Endothelial cell of umbilical vein (primary cell): ENCODE measurements around the gene TMEM108. TPM values are rescaled to one million over a fixed set of nuclear protein-coding genes. Genes with fewer than 3 reads are reported as not detected.

Experiments
- BruUV-seq: library from RNA; stranded (reverse); fragments of 400-500 nt; replicated peaks from 2 replicates; lab custom pipeline; 2021; lab: Mats Ljungman, UMichigan
- CTCF ChIA-PET: fragments of 300-600, 350-600 bp; sonication (Branson Sonifier 250); formaldehyde crosslinking; loops from one replicate; lab custom pipeline; 2021; ENCODE audit warnings: antibody characterized with exemption, inconsistent platforms; lab: Charles Lee
- POLR2A ChIA-PET: fragments of 300-600, 350-600 bp; sonication (Branson Sonifier 250); formaldehyde crosslinking; loops from one replicate; lab custom pipeline; 2021; ENCODE audit warnings: antibody characterized with exemption, inconsistent platforms; lab: Charles Lee
- DNase-seq: peaks from one replicate; pipeline ENCODE4 v3.0.0-alpha.2; 2011; ENCODE audit warnings: low read depth, low spot score
- FAIRE-seq: peaks from 2 replicates; lab custom pipeline; 2011; peaks lifted over from hg19 to GRCh38; lab: Jason Lieb, UNC
- H2AFZ ChIP-seq: 2 replicates; pipeline ENCODE4 v1.6.0; 2012; ENCODE audit warnings: low read depth, low read length, control low read depth, inconsistent platforms
- H3K27ac ChIP-seq: 2 replicates; pipeline ENCODE4 v1.5.1; 2011; ENCODE audit warnings: low read depth, mild to moderate bottlenecking, control low read depth, low read length, moderate library complexity; ENCODE audit not compliant: insufficient read depth
- H3K27me3 ChIP-seq, 2 experiments: 2 replicates each; pipeline versions ENCODE4 v1.6.0 to v1.6.1; 2011; ENCODE audit warnings: low read length in 2 of 2, mixed read lengths in 1 of 2; ENCODE audit not compliant: control insufficient read depth in 2 of 2, insufficient read depth in 2 of 2
- H3K36me3 ChIP-seq, 2 experiments: 2 replicates in 1 of 2; 3 replicates in 1 of 2; pipeline ENCODE4 v1.5.1; 2011; ENCODE audit warnings: low read length in 2 of 2, mild to moderate bottlenecking in 1 of 2, moderate library complexity in 1 of 2; ENCODE audit not compliant: control insufficient read depth in 2 of 2, insufficient read depth in 2 of 2; ENCODE audit errors: extremely low read depth in 1 of 2
- H3K4me1 ChIP-seq: 3 replicates; pipeline ENCODE4 v1.5.1; 2011; ENCODE audit warnings: mild to moderate bottlenecking, low read length; ENCODE audit not compliant: control insufficient read depth, insufficient read depth; ENCODE audit errors: extremely low read depth
- H3K4me2 ChIP-seq: 2 replicates; pipeline ENCODE4 v1.6.1; 2011; ENCODE audit warnings: low read length, control low read depth, mixed read lengths; ENCODE audit not compliant: insufficient read depth
- H3K4me3 ChIP-seq, 3 experiments: fragments of 200-600 bp in 1 of 3; sonication (generic), shearing (Covaris generic) in 1 of 3; replicated peaks in 1 of 3; 2 replicates each; pipeline ENCODE4 v1.5.1; 2011 to 2016; ENCODE audit warnings: control low read depth in 3 of 3, low read length in 3 of 3, mild to moderate bottlenecking in 2 of 3, inconsistent platforms in 1 of 3, low read depth in 1 of 3, moderate library complexity in 1 of 3; ENCODE audit not compliant: insufficient read depth in 1 of 3
- H3K79me2 ChIP-seq: 2 replicates; pipeline ENCODE4 v1.6.0; 2012; ENCODE audit warnings: low read length, inconsistent platforms; ENCODE audit not compliant: control insufficient read depth, insufficient read depth
- H3K9ac ChIP-seq: replicated peaks from 2 replicates; pipeline ENCODE3; 2011; ENCODE audit warnings: low read length, control low read depth; ENCODE audit not compliant: insufficient read depth; ENCODE audit errors: extremely low read depth
- H3K9me1 ChIP-seq: replicated peaks from 3 replicates; pipeline ENCODE4 v1.6.0; 2011; ENCODE audit warnings: mild to moderate bottlenecking, low read length; ENCODE audit not compliant: control insufficient read depth, insufficient read depth; ENCODE audit errors: extremely low read depth
- H3K9me3 ChIP-seq: replicated peaks from 2 replicates; pipeline ENCODE4 v1.5.1; 2012; ENCODE audit warnings: low read length, inconsistent platforms; ENCODE audit not compliant: control insufficient read depth, insufficient read depth
- H4K20me1 ChIP-seq: replicated peaks from 2 replicates; pipeline ENCODE3; 2011; ENCODE audit warnings: mild to moderate bottlenecking, low read length; ENCODE audit not compliant: control insufficient read depth, insufficient read depth; ENCODE audit errors: extremely low read depth
- CTCF ChIP-seq, 2 donors: IDR thresholded peaks; 1 replicate in 1 of 2; 2 replicates in 1 of 2; pipeline ENCODE4 v1.5.1; 2011; ENCODE audit warnings: low read length in 2 of 2, mild to moderate bottlenecking in 2 of 2, moderate library complexity in 2 of 2, control low read depth in 1 of 2, inconsistent platforms in 1 of 2, low read depth in 1 of 2; ENCODE audit not compliant: insufficient read depth in 1 of 2; ENCODE audit errors: extremely low read depth in 1 of 2
- GATA2 ChIP-seq: IDR thresholded peaks from 2 replicates; pipeline ENCODE4 v1.7.0; 2011; ENCODE audit warnings: low read depth, mild to moderate bottlenecking, moderate library complexity, mixed read lengths, low read length; ENCODE audit not compliant: insufficient read length, insufficient read depth
- JUN ChIP-seq: IDR thresholded peaks from 2 replicates; pipeline ENCODE4 v1.6.1; 2011; ENCODE audit warnings: borderline replicate concordance, low read depth; ENCODE audit not compliant: insufficient read length, insufficient read depth
- MYC ChIP-seq: IDR thresholded peaks from one replicate; pipeline ENCODE4 v1.6.1; 2011; ENCODE audit warnings: mild to moderate bottlenecking, low read depth, low read length
- POLR2AphosphoS5 ChIP-seq: IDR thresholded peaks from 2 replicates; pipeline ENCODE4 v1.6.1; 2012; ENCODE audit warnings: low read depth, mild to moderate bottlenecking, control low read depth, low read length, moderate library complexity; ENCODE audit not compliant: insufficient read depth
- dilution Hi-C: fragments of 300-500 bp; cut with MboI; formaldehyde crosslinking; loops from one replicate; pipeline ENCODE4 v1.15.0; 2019; ENCODE audit warnings: low sequenced_read_pairs; ENCODE audit not compliant: extremely low pct_ligation_motif_present
- intact Hi-C: fragments of 100-400 bp; cut with micrococcal nuclease; formaldehyde crosslinking; loops from one replicate; pipeline ENCODE4 v1.10.0; 2022
- polyA plus RNA-seq, 4 experiments: library from polyadenylated mRNA; depleted of rRNA in 3 of 4; stranded (reverse) in 3 of 4; unstranded in 1 of 4; fragments of >200 nt; gene quantifications; 2 replicates each; pipeline versions ENCODE4 v1.2.1 to v1.2.3, GENCODE V29; 2011 to 2012; ENCODE audit warnings: missing spikeins in 1 of 4
- total RNA-seq: library from RNA; stranded (reverse); gene quantifications from 2 replicates; pipeline ENCODE4 v1.2.3, GENCODE V29; 2021

Gene TMEM108
- total and polyA plus RNA-seq, 2 donors (not counting 3 experiments of a cell fraction or from before 2014, with no cell fraction given) = 0.40 to 1.1 TPM

GRCh38 chr3:133419151-133419909, 381.1 kb downstream of the TMEM108 start:
- intact Hi-C loops (no loop called here), dilution Hi-C loops (no loop called here)
- no peak for TF ChIP-seq JUN
- TF ChIP-seq CTCF (IDR thresholded peaks at IDR 0.05; ENCODE audit: extremely low read depth in 1 of 2, insufficient read depth in 1 of 2, low read depth in 1 of 2, low read length in 2 of 2) = no peak
- TF ChIP-seq POLR2AphosphoS5 = no peak
- no peak for TF ChIP-seq GATA2
- no peak for TF ChIP-seq MYC
- Histone ChIP-seq H3K4me1 (no peaks in the 10 kb centered on the region), H3K4me3 (no peak overlapping the region), H3K27me3 (peaks cover 2 to 5% of the 10 kb centered on the region in 2 experiments), H2AFZ (no peak overlapping the region), H3K9ac (no peak overlapping the region), H3K9me3 (no peaks in the 10 kb centered on the region), H3K79me2 (no peaks in the 10 kb centered on the region), H3K27ac (no peak overlapping the region), H3K36me3 (no peaks in the 10 kb centered on the region), H3K4me2 (no peak overlapping the region), H4K20me1 (no peaks in the 10 kb centered on the region), H3K9me1 (no peaks in the 10 kb centered on the region)
- FAIRE-seq (no peak), DNase-seq (no peak)
- ChIA-PET POLR2A (no interaction called here), CTCF (no interaction called here)
- BruUV-seq = no TSS peak
